ENCODE results near the gene TMEM239. TPM values are rescaled to one million over a fixed set of nuclear protein-coding genes. Genes with fewer than 3 reads are reported as not detected.

The TMEM239 gene
- total RNA-seq, 1 experiment from 2014 or later = not detected

GRCh38 chr20:2837221-2837960 is 21.2 kb downstream of the TMEM239 start:
- Histone ChIP-seq H3K4me3 (no peak overlapping the region), H3K27ac (no peak overlapping the region), H3K4me1 (replicated peaks; ENCODE audit: insufficient read depth) (peaks cover 18% of the 10 kb centered on the region), H3F3A (ENCODE audit: insufficient read depth, low read depth) (peaks cover under 1% of the 10 kb centered on the region; the same call in 1 of the 2 replicates), H4K20me1 (ENCODE audit: insufficient read depth) (no peaks in the 10 kb centered on the region), H3K4me2 (no peak overlapping the region), H3K79me2 (ENCODE audit: low read depth) (peaks cover 16% of the 10 kb centered on the region), H2AFZ (no peak overlapping the region), H3K36me3 (ENCODE audit: low read depth) (no peaks in the 10 kb centered on the region), H3K9me2 (ENCODE audit: insufficient read depth) (no peaks in the 10 kb centered on the region), H3K9me3 (ENCODE audit: insufficient read depth, low read depth) (no peaks in the 10 kb centered on the region), H3K27me3 (ENCODE audit: insufficient read depth, low read depth) (no peaks in the 10 kb centered on the region)
- BruUV-seq (replicated peaks) = no TSS peak
- intact Hi-C loops (cut with micrococcal nuclease; ENCODE audit: unreplicated experiment) = no loop called here
- ChIA-PET POLR2A (ENCODE audit: unreplicated experiment) (no interaction called here), CTCF (no interaction called here)
- DNase-seq = no peak
- TF ChIP-seq EZH2 (IDR thresholded peaks at IDR 0.05; ENCODE audit: low read depth) (no peak), CTCF (conservative IDR thresholded peaks at IDR 0.05) (no peak)

GRCh38 chr20:2838170-2838797 is 22.1 kb downstream of the TMEM239 start:
- no peak overlapping the region for H3K4me3 ChIP-seq
- H3K4me2 ChIP-seq = no peak overlapping the region
- no peaks in the 10 kb centered on the region for H3K9me2 ChIP-seq (ENCODE audit: insufficient read depth)
- H3K27me3 ChIP-seq (ENCODE audit: insufficient read depth, low read depth) = no peaks in the 10 kb centered on the region
- H3K27ac ChIP-seq = no peak overlapping the region
- no peaks in the 10 kb centered on the region for H3F3A ChIP-seq (ENCODE audit: insufficient read depth, low read depth)
- intact Hi-C loops (cut with micrococcal nuclease; ENCODE audit: unreplicated experiment) = no loop called here
- TF ChIP-seq CTCF (conservative IDR thresholded peaks at IDR 0.05) (no peak), EZH2 (IDR thresholded peaks at IDR 0.05; ENCODE audit: low read depth) (no peak)
- ChIA-PET CTCF (no interaction called here), POLR2A (ENCODE audit: unreplicated experiment) (no interaction called here)
- H2AFZ ChIP-seq = no peak overlapping the region
- no peaks in the 10 kb centered on the region for H4K20me1 ChIP-seq (ENCODE audit: insufficient read depth)
- no peaks in the 10 kb centered on the region for H3K9me3 ChIP-seq (ENCODE audit: insufficient read depth, low read depth)
- H3K79me2 ChIP-seq (ENCODE audit: low read depth) = peaks cover 16% of the 10 kb centered on the region
- no peak for DNase-seq
- H3K4me1 ChIP-seq (replicated peaks; ENCODE audit: insufficient read depth) = peaks cover 14% of the 10 kb centered on the region
- BruUV-seq (replicated peaks) = no TSS peak
- H3K36me3 ChIP-seq (ENCODE audit: low read depth) = no peaks in the 10 kb centered on the region

GRCh38 chr20:2838847-2839671 is 22.9 kb downstream of the TMEM239 start:
- H3K79me2 ChIP-seq (ENCODE audit: low read depth) = peaks cover 16% of the 10 kb centered on the region
- H2AFZ ChIP-seq = no peak overlapping the region
- H3F3A ChIP-seq (ENCODE audit: insufficient read depth, low read depth) = no peaks in the 10 kb centered on the region
- POLR2A ChIA-PET (ENCODE audit: unreplicated experiment) = no interaction called here
- H3K27ac ChIP-seq = no peak overlapping the region
- no peaks in the 10 kb centered on the region for H3K9me3 ChIP-seq (ENCODE audit: insufficient read depth, low read depth)
- peak overlapping the region; percentile 100; the same call in 1 of the 2 replicates for H3K4me3 ChIP-seq
- BruUV-seq (replicated peaks) = TSS peak; percentile 29
- H4K20me1 ChIP-seq (ENCODE audit: insufficient read depth) = no peaks in the 10 kb centered on the region
- CTCF ChIA-PET = no interaction called here
- H3K9me2 ChIP-seq (ENCODE audit: insufficient read depth) = no peaks in the 10 kb centered on the region
- H3K4me1 ChIP-seq (replicated peaks; ENCODE audit: insufficient read depth) = peaks cover 14% of the 10 kb centered on the region
- no peak for TF ChIP-seq EZH2 (IDR thresholded peaks at IDR 0.05; ENCODE audit: low read depth)
- no peak for TF ChIP-seq CTCF (conservative IDR thresholded peaks at IDR 0.05)
- H3K4me2 ChIP-seq = peak overlapping the region; percentile 92
- DNase-seq = no peak
- H3K27me3 ChIP-seq (ENCODE audit: insufficient read depth, low read depth) = no peaks in the 10 kb centered on the region
- intact Hi-C loops (cut with micrococcal nuclease; ENCODE audit: unreplicated experiment) = no loop called here
- no peaks in the 10 kb centered on the region for H3K36me3 ChIP-seq (ENCODE audit: low read depth)
